ENCODE measurements around the gene LPAR3.

DNA sequence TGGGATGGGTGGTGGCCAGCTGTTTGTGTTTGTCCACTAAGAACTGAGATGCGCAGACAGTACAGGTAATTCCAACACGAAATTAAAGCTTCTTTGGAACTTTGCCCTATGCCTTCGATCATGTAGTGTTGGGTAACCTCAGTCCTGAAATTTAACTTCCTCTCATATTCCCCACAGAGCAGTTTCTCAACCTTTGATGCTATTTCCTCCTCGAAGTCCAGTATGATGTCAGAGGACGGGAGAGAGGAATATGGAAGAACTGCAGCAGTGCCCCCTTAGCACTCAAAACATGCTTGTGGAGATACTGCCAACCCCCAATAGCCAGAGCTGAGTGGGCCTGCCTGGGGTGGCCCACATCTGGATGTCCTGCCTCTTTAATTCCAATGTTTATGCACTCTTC lies 3.6 kb downstream of the LPAR3 start:
- TF ChIP-seq, protein P1, sequence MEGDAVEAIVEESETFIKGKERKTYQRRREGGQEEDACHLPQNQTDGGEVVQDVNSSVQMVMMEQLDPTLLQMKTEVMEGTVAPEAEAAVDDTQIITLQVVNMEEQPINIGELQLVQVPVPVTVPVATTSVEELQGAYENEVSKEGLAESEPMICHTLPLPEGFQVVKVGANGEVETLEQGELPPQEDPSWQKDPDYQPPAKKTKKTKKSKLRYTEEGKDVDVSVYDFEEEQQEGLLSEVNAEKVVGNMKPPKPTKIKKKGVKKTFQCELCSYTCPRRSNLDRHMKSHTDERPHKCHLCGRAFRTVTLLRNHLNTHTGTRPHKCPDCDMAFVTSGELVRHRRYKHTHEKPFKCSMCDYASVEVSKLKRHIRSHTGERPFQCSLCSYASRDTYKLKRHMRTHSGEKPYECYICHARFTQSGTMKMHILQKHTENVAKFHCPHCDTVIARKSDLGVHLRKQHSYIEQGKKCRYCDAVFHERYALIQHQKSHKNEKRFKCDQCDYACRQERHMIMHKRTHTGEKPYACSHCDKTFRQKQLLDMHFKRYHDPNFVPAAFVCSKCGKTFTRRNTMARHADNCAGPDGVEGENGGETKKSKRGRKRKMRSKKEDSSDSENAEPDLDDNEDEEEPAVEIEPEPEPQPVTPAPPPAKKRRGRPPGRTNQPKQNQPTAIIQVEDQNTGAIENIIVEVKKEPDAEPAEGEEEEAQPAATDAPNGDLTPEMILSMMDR (IDR thresholded peaks at IDR 0.05): no peak
- TF ChIP-seq GATA3 (IDR thresholded peaks at IDR 0.05; ENCODE audit: borderline replicate concordance) (no peak), MYC (IDR thresholded peaks at IDR 0.05; ENCODE audit: borderline replicate concordance, low read length) (no peak)
